ENCODE measurements around the gene SDHAF1. TPM values are rescaled to one million over a fixed set of nuclear protein-coding genes. Genes with fewer than 3 reads are reported as not detected.

SDHAF1 gene
- total and polyA plus RNA-seq, 2 donors (not counting 3 experiments of a cell fraction or from before 2014, with no cell fraction given), result 10.3 to 16.2 TPM

DNA sequence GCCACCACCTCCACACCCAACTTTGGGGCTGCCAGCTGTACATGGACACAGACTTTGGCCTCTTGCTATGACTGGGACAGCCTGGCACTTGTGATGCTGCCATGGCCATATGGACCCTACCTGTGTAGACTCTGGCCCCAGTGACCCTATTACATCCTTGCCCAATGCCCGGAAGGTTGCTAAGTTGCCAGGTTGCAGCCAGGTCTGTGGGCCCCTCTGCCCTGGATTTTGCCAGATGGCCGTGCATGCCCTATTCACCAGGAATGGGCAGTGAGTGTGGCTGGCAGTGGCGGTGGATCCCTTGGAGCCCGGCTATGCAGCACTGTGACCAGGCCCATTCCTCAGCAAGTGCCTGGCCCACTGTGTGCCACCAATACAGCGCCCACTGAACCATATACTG lies 8.9 kb upstream of the SDHAF1 start:
- CTCF ChIA-PET, result no interaction called here
- no peaks in the 10 kb centered on the region for H3K36me3 ChIP-seq (ENCODE audit: control insufficient read depth in 2 of 2, extremely low read depth in 1 of 2, insufficient read depth in 2 of 2, low read length in 2 of 2)
- no TSS peak for BruUV-seq (replicated peaks)
- DNase-seq (ENCODE audit: low read depth, low spot score), result no peak
- H3K9me1 ChIP-seq (replicated peaks; ENCODE audit: control insufficient read depth, extremely low read depth, insufficient read depth, low read length), result no peaks in the 10 kb centered on the region
- dilution Hi-C loops (cut with MboI; ENCODE audit: extremely low pct_ligation_motif_present, low sequenced_read_pairs), result no loop called here
- POLR2A ChIA-PET, result no interaction called here
- peaks cover 5 to 11% of the 10 kb centered on the region in 2 experiments for H3K27me3 ChIP-seq (ENCODE audit: control insufficient read depth in 2 of 2, insufficient read depth in 2 of 2, low read length in 2 of 2)
- H3K79me2 ChIP-seq (ENCODE audit: control insufficient read depth, insufficient read depth, low read length), result no peaks in the 10 kb centered on the region
- no peak overlapping the region for H3K4me2 ChIP-seq (ENCODE audit: insufficient read depth, low read length)
- H3K9ac ChIP-seq (replicated peaks; ENCODE audit: extremely low read depth, insufficient read depth, low read length), result no peak overlapping the region
- no peaks in the 10 kb centered on the region for H3K4me1 ChIP-seq (ENCODE audit: control insufficient read depth, extremely low read depth, insufficient read depth, low read length)
- no peak for FAIRE-seq
- no peak for TF ChIP-seq POLR2A (IDR thresholded peaks at IDR 0.05; ENCODE audit: low read depth, low read length)
- TF ChIP-seq MAX (IDR thresholded peaks at IDR 0.05; ENCODE audit: insufficient read depth, insufficient read length), result no peak
- TF ChIP-seq EZH2 (IDR thresholded peaks at IDR 0.05; ENCODE audit: borderline replicate concordance, low read depth, low read length, severe bottlenecking), result no peak
- no peak for TF ChIP-seq FOS (IDR thresholded peaks at IDR 0.05; ENCODE audit: borderline replicate concordance, insufficient read depth, low read length)
- no peak for TF ChIP-seq GATA2 (IDR thresholded peaks at IDR 0.05; ENCODE audit: insufficient read depth, insufficient read length, low read depth, low read length)
- no peak for TF ChIP-seq JUN (IDR thresholded peaks at IDR 0.05; ENCODE audit: borderline replicate concordance, insufficient read depth, insufficient read length, low read depth)
- TF ChIP-seq POLR2AphosphoS5 (IDR thresholded peaks at IDR 0.05; ENCODE audit: insufficient read depth, low read depth, low read length), result no peak
- no peak for TF ChIP-seq CTCF (IDR thresholded peaks at IDR 0.05; ENCODE audit: extremely low read depth in 1 of 2, insufficient read depth in 1 of 2, low read depth in 1 of 2, low read length in 2 of 2)
- TF ChIP-seq MYC (IDR thresholded peaks at IDR 0.05; ENCODE audit: low read depth, low read length), result no peak
- intact Hi-C loops (cut with micrococcal nuclease), result no loop called here
- H3K4me3 ChIP-seq (replicated peaks in 1 of 3; ENCODE audit: insufficient read depth in 1 of 3, low read depth in 1 of 3, low read length in 3 of 3), result no peak overlapping the region
- H4K20me1 ChIP-seq (replicated peaks; ENCODE audit: control insufficient read depth, extremely low read depth, insufficient read depth, low read length), result no peaks in the 10 kb centered on the region
- H2AFZ ChIP-seq (ENCODE audit: low read depth, low read length), result no peak overlapping the region
- no peaks in the 10 kb centered on the region for H3K9me3 ChIP-seq (replicated peaks; ENCODE audit: control insufficient read depth, insufficient read depth, low read length)
- H3K27ac ChIP-seq (ENCODE audit: insufficient read depth, low read depth, low read length), result no peak overlapping the region
